Astrocyte (in vitro differentiated cells and primary cell): Measurements from ENCODE around the gene NCOA3. TPM values are rescaled to one million over a fixed set of nuclear protein-coding genes. Genes with fewer than 3 reads are reported as not detected.

Experiments used
- DNase-seq: peaks from one replicate; pipeline ENCODE4 v3.0.0-alpha.2; 2010; ENCODE audit warnings: low read depth
- FAIRE-seq: peaks from 2 replicates; lab custom pipeline; 2011; peaks lifted over from hg19 to GRCh38; lab: Jason Lieb, UNC
- H2AFZ ChIP-seq: 2 replicates; pipeline ENCODE4 v1.6.0; 2012; ENCODE audit warnings: low read depth, low read length, inconsistent platforms
- H3K27ac ChIP-seq: 2 replicates; pipeline ENCODE4 v1.5.1; 2011; ENCODE audit warnings: low read depth, low read length, inconsistent platforms
- H3K27me3 ChIP-seq: 2 replicates; pipeline ENCODE4 v1.6.0; 2011; ENCODE audit warnings: low read length, inconsistent platforms; ENCODE audit not compliant: insufficient read depth
- H3K36me3 ChIP-seq: 2 replicates; pipeline ENCODE4 v1.5.1; 2011; ENCODE audit warnings: low read length, inconsistent platforms; ENCODE audit not compliant: insufficient read depth
- H3K4me1 ChIP-seq: 2 replicates; pipeline ENCODE4 v1.5.1; 2011; ENCODE audit warnings: low read length, inconsistent platforms; ENCODE audit not compliant: insufficient read depth
- H3K4me2 ChIP-seq: 2 replicates; pipeline ENCODE4 v1.6.0; 2012; ENCODE audit warnings: low read length, inconsistent platforms
- H3K4me3 ChIP-seq: 2 replicates; pipeline ENCODE4 v1.5.1; 2011; ENCODE audit warnings: low read depth, mild to moderate bottlenecking, low read length, inconsistent platforms; ENCODE audit not compliant: insufficient read depth
- H3K79me2 ChIP-seq: 2 replicates; pipeline ENCODE4 v1.6.0; 2012; ENCODE audit warnings: mild to moderate bottlenecking, low read length, inconsistent platforms; ENCODE audit not compliant: insufficient read depth
- H3K9ac ChIP-seq: 2 replicates; pipeline ENCODE4 v1.6.0; 2012; ENCODE audit warnings: mild to moderate bottlenecking, low read length, inconsistent platforms
- H3K9me3 ChIP-seq: 2 replicates; pipeline ENCODE4 v1.5.1; 2012; ENCODE audit warnings: low read depth, mild to moderate bottlenecking, low read length, inconsistent platforms; ENCODE audit not compliant: insufficient read depth
- H4K20me1 ChIP-seq: 2 replicates; pipeline ENCODE4 v1.6.0; 2012; ENCODE audit warnings: low read length, inconsistent platforms; ENCODE audit not compliant: insufficient read depth
- H3K27ac Mint-ChIP-seq: one replicate; pipeline ENCODE4 v1.8.0; 2021; ENCODE audit warnings: mild to moderate bottlenecking, mixed read lengths; ENCODE audit not compliant: unreplicated experiment
- H3K27me3 Mint-ChIP-seq: one replicate; pipeline ENCODE4 v1.8.0; 2021; ENCODE audit warnings: low read depth, mixed read lengths; ENCODE audit not compliant: unreplicated experiment
- H3K36me3 Mint-ChIP-seq: one replicate; pipeline ENCODE4 v1.8.0; 2021; ENCODE audit warnings: low read depth, mixed read lengths; ENCODE audit not compliant: unreplicated experiment
- H3K4me1 Mint-ChIP-seq: one replicate; pipeline ENCODE4 v1.8.0; 2021; ENCODE audit warnings: low read depth, mixed read lengths; ENCODE audit not compliant: unreplicated experiment
- H3K4me3 Mint-ChIP-seq: one replicate; pipeline ENCODE4 v1.8.0; 2021; ENCODE audit warnings: mild to moderate bottlenecking, moderate library complexity, mixed read lengths; ENCODE audit not compliant: unreplicated experiment
- H3K9me3 Mint-ChIP-seq: one replicate; pipeline ENCODE4 v1.8.0; 2021; ENCODE audit warnings: mild to moderate bottlenecking, mixed read lengths; ENCODE audit not compliant: unreplicated experiment
- CTCF ChIP-seq: IDR thresholded peaks from 2 replicates; pipeline ENCODE4 v1.5.1; 2011; ENCODE audit warnings: low read depth, mild to moderate bottlenecking, inconsistent platforms, low read length, moderate library complexity; ENCODE audit not compliant: insufficient read depth
- EZH2 ChIP-seq: IDR thresholded peaks from 2 replicates; pipeline ENCODE4 v1.6.1; 2012; ENCODE audit warnings: mild to moderate bottlenecking, low read length, inconsistent platforms; ENCODE audit not compliant: insufficient read depth
- total RNA-seq: library from RNA; stranded (reverse); gene quantifications from 2 replicates; pipeline ENCODE4 v1.2.1, GENCODE V29; 2021

Gene NCOA3
- total RNA-seq, 1 donor from 2014 or later: 30.5 TPM

- peaks cover 51% of the 10 kb centered on the region for H4K20me1 ChIP-seq
- H2AFZ ChIP-seq: no peak overlapping the region
- peaks cover 69% of the 10 kb centered on the region for H3K79me2 ChIP-seq
- H3K9me3 ChIP-seq: peaks cover 15% of the 10 kb centered on the region
- Mint-ChIP-seq H3K4me3 (no peak overlapping the region), H3K36me3 (peaks cover 18% of the 10 kb centered on the region), H3K4me1 (no peaks in the 10 kb centered on the region), H3K27ac (no peak overlapping the region), H3K27me3 (no peaks in the 10 kb centered on the region), H3K9me3 (peaks cover 28% of the 10 kb centered on the region)
- H3K4me2 ChIP-seq: no peak overlapping the region
- no peaks in the 10 kb centered on the region for H3K36me3 ChIP-seq
- FAIRE-seq (no peak), DNase-seq (no peak)
- no peak overlapping the region for H3K4me3 ChIP-seq
- H3K27ac ChIP-seq: no peak overlapping the region
- no peak for TF ChIP-seq CTCF
- TF ChIP-seq EZH2: no peak
- H3K4me1 ChIP-seq: no peaks in the 10 kb centered on the region
- H3K9ac ChIP-seq: no peak overlapping the region
- H3K27me3 ChIP-seq: no peaks in the 10 kb centered on the region
Observed at GRCh38 chr20:47524015-47524784, 22.5 kb downstream of the NCOA3 start.

- H3K36me3 Mint-ChIP-seq: peaks cover 12% of the 10 kb centered on the region
- Histone ChIP-seq H2AFZ (no peak overlapping the region), H3K4me2 (no peak overlapping the region), H3K4me3 (no peak overlapping the region), H3K4me1 (no peaks in the 10 kb centered on the region), H3K9me3 (no peaks in the 10 kb centered on the region), H4K20me1 (peaks cover 56% of the 10 kb centered on the region), H3K27me3 (no peaks in the 10 kb centered on the region), H3K9ac (no peak overlapping the region), H3K79me2 (peaks cover 68% of the 10 kb centered on the region), H3K27ac (no peak overlapping the region), H3K36me3 (no peaks in the 10 kb centered on the region)
- H3K4me3 Mint-ChIP-seq: no peak overlapping the region
- no peak overlapping the region for H3K27ac Mint-ChIP-seq
- FAIRE-seq: no peak
- H3K27me3 Mint-ChIP-seq: no peaks in the 10 kb centered on the region
- no peaks in the 10 kb centered on the region for H3K4me1 Mint-ChIP-seq
- no peak for TF ChIP-seq CTCF
- no peak for TF ChIP-seq EZH2
- H3K9me3 Mint-ChIP-seq: peaks cover 14% of the 10 kb centered on the region
- no peak for DNase-seq
Observed at GRCh38 chr20:47527004-47527800, 25.5 kb downstream of the NCOA3 start.

- H2AFZ ChIP-seq: no peak overlapping the region
- H3K4me3 ChIP-seq: no peak overlapping the region
- no peaks in the 10 kb centered on the region for H3K4me1 ChIP-seq
- Mint-ChIP-seq H3K27ac (no peak overlapping the region), H3K27me3 (no peaks in the 10 kb centered on the region), H3K4me1 (no peaks in the 10 kb centered on the region), H3K4me3 (no peak overlapping the region), H3K9me3 (peaks cover 9% of the 10 kb centered on the region), H3K36me3 (peaks cover 8% of the 10 kb centered on the region)
- no peak overlapping the region for H3K27ac ChIP-seq
- peaks cover 68% of the 10 kb centered on the region for H3K79me2 ChIP-seq
- DNase-seq (no peak), FAIRE-seq (no peak)
- no peaks in the 10 kb centered on the region for H3K27me3 ChIP-seq
- TF ChIP-seq CTCF: no peak
- TF ChIP-seq EZH2: no peak
- no peak overlapping the region for H3K4me2 ChIP-seq
- H3K9me3 ChIP-seq: no peaks in the 10 kb centered on the region
- no peaks in the 10 kb centered on the region for H3K36me3 ChIP-seq
- no peak overlapping the region for H3K9ac ChIP-seq
- peaks cover 58% of the 10 kb centered on the region for H4K20me1 ChIP-seq
Observed at GRCh38 chr20:47529840-47530239, 28.2 kb downstream of the NCOA3 start.
